ENCODE measurements around the gene DDX1. TPM values are rescaled to one million over a fixed set of nuclear protein-coding genes. Genes with fewer than 3 reads are reported as not detected.
"Not testable (repeated sequence)": the region's sequence is repeated elsewhere in the genome, so short reads cannot be mapped to it uniquely, and the experiment has no call there.

Gene DDX1
- 100 to 1,000 TPM; 116 to 126 TPM for total RNA-seq
- polyA plus RNA-seq (2013, experiment 1 of 2), result 109 TPM
- polyA plus RNA-seq (2013, experiment 2 of 2), result 105 TPM
- long read RNA-seq, experiment 1, transcript DDX1-201 (26 exons, 2,739 nt), result major isoform, 33 of 91 reads
- long read RNA-seq, experiment 1, partial matches to known transcripts, result 32 of 91 reads
- long read RNA-seq, experiment 1, other reads (novel, unspliced or antisense), result 26 of 91 reads
- long read RNA-seq, experiment 2, transcript DDX1-201 (26 exons, 2,739 nt), result major isoform, 306 of 350 reads
- long read RNA-seq, experiment 2, partial matches to known transcripts, result 18 of 350 reads
- long read RNA-seq, experiment 2, other reads (novel, unspliced or antisense), result 26 of 350 reads
- long read RNA-seq, experiment 3, transcript DDX1-201 (26 exons, 2,739 nt), result major isoform, 564 of 690 reads
- long read RNA-seq, experiment 3, partial matches to known transcripts, result 89 of 690 reads
- long read RNA-seq, experiment 3, other reads (novel, unspliced or antisense), result 37 of 690 reads
- long read RNA-seq, experiment 4, transcript DDX1-201 (26 exons, 2,739 nt), result major isoform, 124 of 206 reads
- long read RNA-seq, experiment 4, partial matches to known transcripts, result 75 of 206 reads
- long read RNA-seq, experiment 4, other reads (novel, unspliced or antisense), result 7 of 206 reads

DNA sequence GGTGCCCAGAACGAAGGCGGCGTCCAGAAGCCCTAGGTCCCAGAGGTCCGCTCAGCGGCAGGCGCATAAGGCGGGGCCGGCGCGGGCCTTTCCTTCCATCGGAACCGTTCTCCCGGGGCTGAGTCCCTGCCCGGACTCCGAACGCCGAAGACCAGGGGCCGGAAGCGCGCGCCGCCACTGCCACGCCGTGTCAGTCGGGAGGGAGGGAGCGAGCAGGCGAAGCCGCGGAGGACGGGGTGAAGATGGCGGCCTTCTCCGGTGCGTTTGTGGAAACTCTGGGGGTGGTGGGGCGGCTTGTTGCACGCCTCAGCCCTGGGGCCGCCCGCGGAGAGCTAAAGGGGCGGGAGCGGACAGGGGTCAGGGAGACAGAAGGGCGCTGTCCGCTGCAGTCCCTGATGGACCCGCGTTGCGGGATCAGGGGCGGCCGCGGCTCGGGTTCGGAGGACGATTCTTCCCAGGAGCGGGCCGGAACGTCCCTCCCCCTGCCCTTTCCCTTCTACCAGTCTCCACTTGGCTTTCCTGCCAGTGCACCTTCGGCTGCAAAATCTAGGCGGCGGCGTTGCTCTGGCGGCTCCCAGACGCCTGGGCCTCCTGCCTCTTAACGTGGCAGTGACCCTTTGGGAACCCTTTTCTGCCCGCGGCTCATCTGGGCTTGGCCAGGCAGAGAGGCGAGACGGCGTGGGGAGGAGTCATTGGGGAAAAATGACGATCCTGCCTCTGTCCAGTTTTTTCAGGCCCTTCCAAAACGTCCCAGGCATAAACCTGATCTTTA lies at the start of gene DDX1:
TSS of gene DDX1 (plus strand) at position 177 of the 772 bp plus-strand sequence. CDS start at position 243, 66 bp downstream.
- H3K9me3 Mint-ChIP-seq, result no peaks in the 10 kb centered on the region
- peaks cover 8% of the 10 kb centered on the region for H3K4me1 Mint-ChIP-seq

GRCh38 chr2:15542269-15542668 lies 49.4 kb upstream of the DDX1 start:
- H3K4me1 Mint-ChIP-seq; DNase-seq; H3K27ac Mint-ChIP-seq; H3K36me3 ChIP-seq (ENCODE audit: control insufficient read depth, insufficient read depth, low read length); H3K9me3 Mint-ChIP-seq; H3K27me3 ChIP-seq (ENCODE audit: control insufficient read depth, insufficient read depth, low read length, poor library complexity, severe bottlenecking); H3K27ac ChIP-seq (ENCODE audit: low read depth, low read length); H3K27me3 Mint-ChIP-seq (ENCODE audit: insufficient read depth); H3K9ac ChIP-seq (ENCODE audit: extremely low read depth, low read length, poor library complexity, severe bottlenecking); H3K4me3 ChIP-seq (ENCODE audit: low read length); H3K4me3 Mint-ChIP-seq; H3K4me1 ChIP-seq (ENCODE audit: control insufficient read depth, insufficient read depth, low read length); H3K9me3 ChIP-seq (ENCODE audit: control insufficient read depth, low read length): not testable (repeated sequence)
- no CpG with 5 or more reads among the region's 6 CpGs for WGBS, 2 experiments (ENCODE audit: insufficient coverage in 1 of 2, insufficient read length in 1 of 2)
- H3K36me3 Mint-ChIP-seq (ENCODE audit: low read depth), result peaks cover 32% of the 10 kb centered on the region

More for the DNA sequence above, at the start of gene DDX1:
- Mint-ChIP-seq H3K4me3 (peak within 1 kb of the TSS; percentile 92), H3K27ac (peak within 1 kb of the TSS; percentile 95), H3K27me3 (ENCODE audit: insufficient read depth) (peaks cover 3% of the 10 kb centered on the region), H3K36me3 (ENCODE audit: low read depth) (peaks cover 19% of the 10 kb centered on the region)
- Histone ChIP-seq H3K4me3 (ENCODE audit: low read length) (peak within 1 kb of the TSS; percentile 99), H3K36me3 (ENCODE audit: control insufficient read depth, insufficient read depth, low read length) (peaks cover 25% of the 10 kb centered on the region), H3K27ac (ENCODE audit: low read depth, low read length) (peak within 1 kb of the TSS; percentile 89), H3K27me3 (ENCODE audit: control insufficient read depth, insufficient read depth, low read length, poor library complexity, severe bottlenecking) (no peaks in the 10 kb centered on the region), H3K9ac (ENCODE audit: extremely low read depth, low read length, poor library complexity, severe bottlenecking) (peak within 1 kb of the TSS; percentile 85), H3K9me3 (ENCODE audit: control insufficient read depth, low read length) (no peaks in the 10 kb centered on the region), H3K4me1 (ENCODE audit: control insufficient read depth, insufficient read depth, low read length) (no peaks in the 10 kb centered on the region)
- DNase-seq, result peak; percentile 94
- TF ChIP-seq, protein P1, sequence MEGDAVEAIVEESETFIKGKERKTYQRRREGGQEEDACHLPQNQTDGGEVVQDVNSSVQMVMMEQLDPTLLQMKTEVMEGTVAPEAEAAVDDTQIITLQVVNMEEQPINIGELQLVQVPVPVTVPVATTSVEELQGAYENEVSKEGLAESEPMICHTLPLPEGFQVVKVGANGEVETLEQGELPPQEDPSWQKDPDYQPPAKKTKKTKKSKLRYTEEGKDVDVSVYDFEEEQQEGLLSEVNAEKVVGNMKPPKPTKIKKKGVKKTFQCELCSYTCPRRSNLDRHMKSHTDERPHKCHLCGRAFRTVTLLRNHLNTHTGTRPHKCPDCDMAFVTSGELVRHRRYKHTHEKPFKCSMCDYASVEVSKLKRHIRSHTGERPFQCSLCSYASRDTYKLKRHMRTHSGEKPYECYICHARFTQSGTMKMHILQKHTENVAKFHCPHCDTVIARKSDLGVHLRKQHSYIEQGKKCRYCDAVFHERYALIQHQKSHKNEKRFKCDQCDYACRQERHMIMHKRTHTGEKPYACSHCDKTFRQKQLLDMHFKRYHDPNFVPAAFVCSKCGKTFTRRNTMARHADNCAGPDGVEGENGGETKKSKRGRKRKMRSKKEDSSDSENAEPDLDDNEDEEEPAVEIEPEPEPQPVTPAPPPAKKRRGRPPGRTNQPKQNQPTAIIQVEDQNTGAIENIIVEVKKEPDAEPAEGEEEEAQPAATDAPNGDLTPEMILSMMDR (conservative IDR thresholded peaks at IDR 0.05), result peak; percentile 22
- WGBS, 2 experiments (ENCODE audit: insufficient coverage in 1 of 2, insufficient read length in 1 of 2), result 0% methylated on average over 9 to 68 of the region's 68 CpGs

DNA sequence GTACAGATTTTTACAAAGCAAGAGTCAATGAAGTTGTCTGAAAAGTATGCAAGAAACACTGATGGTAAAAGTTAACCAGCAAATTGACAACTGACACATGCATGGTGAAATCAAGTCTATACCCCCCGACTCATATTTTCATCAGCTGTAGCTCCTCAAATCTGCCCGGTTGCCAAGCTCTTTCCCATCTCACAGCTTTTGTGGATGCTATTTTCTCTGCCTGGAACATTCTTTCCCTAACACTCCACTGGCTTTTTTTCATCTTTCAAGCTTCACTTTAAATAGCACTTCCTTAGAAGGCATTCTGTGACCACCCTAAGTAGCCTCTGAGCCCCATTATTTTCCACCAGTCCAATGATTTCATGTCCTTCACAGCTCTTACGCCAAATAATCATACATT lies 48.6 kb upstream of the DDX1 start:
- peaks cover 7% of the 10 kb centered on the region for H3K9me3 Mint-ChIP-seq
- peaks cover 26% of the 10 kb centered on the region for H3K36me3 Mint-ChIP-seq (ENCODE audit: low read depth)
- WGBS, 2 experiments (ENCODE audit: insufficient coverage in 1 of 2, insufficient read length in 1 of 2), result 93 to 95% methylated on average over 2 to 3 of the region's 3 CpGs

More for the DNA sequence above, 48.6 kb upstream of the DDX1 start:
- Mint-ChIP-seq H3K4me3 (no peak overlapping the region), H3K4me1 (peaks cover 3% of the 10 kb centered on the region), H3K27me3 (ENCODE audit: insufficient read depth) (no peaks in the 10 kb centered on the region), H3K27ac (no peak overlapping the region)
- H3K27me3 ChIP-seq (ENCODE audit: control insufficient read depth, insufficient read depth, low read length, poor library complexity, severe bottlenecking), result no peaks in the 10 kb centered on the region
- no peak for DNase-seq
- TF ChIP-seq, protein P1 (conservative IDR thresholded peaks at IDR 0.05), result no peak
- H3K4me3 ChIP-seq (ENCODE audit: low read length), result no peak overlapping the region
- no peak overlapping the region for H3K9ac ChIP-seq (ENCODE audit: extremely low read depth, low read length, poor library complexity, severe bottlenecking)
- no peak overlapping the region for H3K27ac ChIP-seq (ENCODE audit: low read depth, low read length)
- H3K4me1 ChIP-seq (ENCODE audit: control insufficient read depth, insufficient read depth, low read length), result no peaks in the 10 kb centered on the region
- H3K36me3 ChIP-seq (ENCODE audit: control insufficient read depth, insufficient read depth, low read length), result peaks cover 6% of the 10 kb centered on the region
- H3K9me3 ChIP-seq (ENCODE audit: control insufficient read depth, low read length), result no peaks in the 10 kb centered on the region

All from endodermal cell (in vitro differentiated cells).